HG02588 (cell line): Measurements from ENCODE around the gene METTL24.
"Not testable (repeated sequence)": the region's sequence is repeated elsewhere in the genome, so short reads cannot be mapped to it uniquely, and the experiment has no call there.

ENCODE experiments used
- ATAC-seq: cut with Tn5 transposase; IDR thresholded peaks from one replicate; pipeline ENCODE4 v1.9.1; 2021; ENCODE audit warnings: mild to moderate bottlenecking, moderate library complexity; ENCODE audit not compliant: unreplicated experiment

The METTL24 gene

DNA sequence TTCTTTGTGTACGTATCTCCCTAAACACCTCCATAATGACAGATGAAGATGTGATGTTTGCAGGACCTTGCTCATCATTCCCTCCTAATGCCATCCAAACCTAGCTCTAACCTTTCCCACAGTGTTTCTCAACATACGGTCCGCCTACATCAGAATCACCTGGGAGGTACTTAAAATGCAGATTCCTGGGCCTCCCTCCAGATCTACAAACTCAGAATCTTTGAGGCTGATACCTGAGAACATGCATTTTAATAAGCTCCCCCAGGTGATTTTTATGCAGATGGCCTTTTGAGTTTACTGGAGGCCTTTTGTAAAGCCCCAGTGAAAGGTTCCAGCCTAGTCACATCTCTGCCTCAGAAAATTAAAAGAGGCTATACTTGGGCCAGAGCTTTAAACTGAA is 40.5 kb downstream of the METTL24 start:
- ATAC-seq = no peak

DNA sequence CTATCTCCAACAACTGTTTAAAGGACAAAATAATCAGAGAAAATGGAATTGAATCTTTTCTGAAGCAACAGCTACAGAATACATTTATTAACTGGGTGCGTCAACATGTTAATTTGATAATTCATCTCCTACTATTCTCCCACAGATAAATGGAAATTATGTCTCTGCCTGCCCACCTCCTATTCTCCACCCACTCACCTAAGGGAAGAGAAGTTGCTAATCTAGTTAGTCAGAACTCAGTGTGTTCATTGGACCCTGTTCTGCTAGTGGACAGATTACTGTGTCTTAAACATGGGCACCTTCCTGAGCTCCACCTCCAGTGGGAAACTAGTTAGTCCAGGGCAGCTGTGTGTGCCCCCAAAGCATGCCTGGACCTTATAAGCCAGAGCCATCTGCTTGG is 41.0 kb downstream of the METTL24 start:
- no peak for ATAC-seq

DNA sequence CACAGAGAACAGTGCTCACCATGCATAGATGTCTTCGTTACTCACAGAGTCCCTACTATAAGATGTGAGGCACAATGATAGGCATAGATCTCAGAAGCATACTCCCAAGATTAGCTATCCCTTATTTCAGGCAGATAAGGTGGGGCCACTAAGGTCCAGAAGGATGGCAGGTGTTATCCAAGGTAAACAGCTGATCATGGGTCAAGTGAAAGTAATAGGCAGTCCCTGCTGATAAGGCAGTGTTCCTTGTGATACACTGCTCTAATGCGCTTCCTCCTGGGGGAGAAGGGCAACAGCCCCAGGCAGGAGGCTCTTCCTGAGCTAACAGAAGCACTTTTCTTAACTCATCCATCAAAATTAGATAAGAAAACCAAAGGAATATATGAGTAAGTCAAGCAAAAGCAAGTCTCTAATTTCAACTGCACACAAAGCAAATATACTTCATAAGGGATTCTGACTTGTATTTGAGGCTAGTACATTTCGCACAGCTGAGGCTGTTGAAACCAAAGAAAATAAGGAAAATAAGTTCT is 42.2 kb downstream of the METTL24 start:
- ATAC-seq = no peak

DNA sequence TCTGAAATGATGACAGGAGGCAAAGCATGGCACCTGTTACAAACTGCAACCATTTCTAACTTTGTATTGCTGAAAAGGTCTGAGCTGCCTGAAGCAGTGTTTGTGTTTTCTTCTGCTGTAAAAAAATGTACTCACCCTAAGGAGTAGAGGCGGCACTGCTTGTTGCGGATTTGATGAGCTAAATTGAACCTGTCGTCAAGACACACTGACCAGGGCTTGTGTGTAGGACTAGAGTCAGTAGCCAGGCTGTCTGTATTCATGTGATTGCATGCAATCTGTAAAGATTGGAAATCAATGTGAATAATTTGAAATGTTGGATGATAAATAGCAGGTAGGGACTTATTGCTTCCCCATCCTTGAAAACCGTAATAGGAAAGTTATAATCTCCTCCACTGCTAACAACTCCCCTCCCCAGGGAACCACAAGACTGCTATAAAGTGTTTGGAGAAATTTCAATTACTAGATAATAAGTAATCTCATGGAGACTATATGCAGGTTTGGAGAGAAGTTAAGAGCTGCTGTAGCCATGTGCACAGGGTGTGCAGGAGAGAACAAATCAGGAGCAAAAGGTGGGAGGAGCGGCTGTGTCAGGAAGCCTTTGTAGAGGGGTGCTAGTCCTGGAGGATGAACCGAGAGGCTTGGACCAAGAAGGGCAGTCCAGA is 42.8 kb downstream of the METTL24 start:
- no peak for ATAC-seq

DNA sequence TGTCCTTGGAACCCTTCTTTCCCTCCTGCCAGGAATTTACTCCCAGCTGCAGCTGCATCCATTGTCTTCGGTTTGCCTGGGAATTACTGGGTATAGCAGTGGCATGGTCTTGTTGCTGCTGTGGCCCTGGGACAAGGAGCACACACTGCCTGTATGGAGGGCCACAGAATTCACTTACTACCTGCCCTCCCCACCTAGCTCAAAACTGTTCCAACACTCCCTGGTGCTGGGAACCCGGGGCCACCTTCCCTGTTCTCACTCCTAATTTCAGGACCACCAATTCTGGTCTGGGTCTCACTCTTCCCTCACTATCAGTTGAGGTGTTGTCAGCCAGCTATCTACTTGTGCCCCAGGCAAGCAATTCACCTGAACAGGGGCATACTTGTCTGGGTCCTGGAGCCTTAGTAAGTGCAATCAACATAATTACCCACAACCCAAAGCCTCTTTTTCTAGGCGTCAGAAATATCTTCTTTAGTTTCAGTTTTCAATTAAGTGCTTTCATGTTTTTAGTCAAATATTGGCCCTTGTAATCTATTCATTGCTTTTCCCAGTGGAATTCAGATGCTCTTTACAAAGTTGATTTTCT is 47.2 kb downstream of the METTL24 start:
- ATAC-seq = no peak

- ATAC-seq = not testable (repeated sequence)
Measured at GRCh38 chr6:110309432-110309831, 48.7 kb downstream of the METTL24 start.

GRCh38 chr6:110307368-110307767 is 50.8 kb downstream of the METTL24 start:
- ATAC-seq = no peak

GRCh38 chr6:110305832-110306231 is 52.3 kb downstream of the METTL24 start:
- not testable (repeated sequence) for ATAC-seq

GRCh38 chr6:110303692-110304091 is 54.5 kb downstream of the METTL24 start:
- not testable (repeated sequence) for ATAC-seq

DNA sequence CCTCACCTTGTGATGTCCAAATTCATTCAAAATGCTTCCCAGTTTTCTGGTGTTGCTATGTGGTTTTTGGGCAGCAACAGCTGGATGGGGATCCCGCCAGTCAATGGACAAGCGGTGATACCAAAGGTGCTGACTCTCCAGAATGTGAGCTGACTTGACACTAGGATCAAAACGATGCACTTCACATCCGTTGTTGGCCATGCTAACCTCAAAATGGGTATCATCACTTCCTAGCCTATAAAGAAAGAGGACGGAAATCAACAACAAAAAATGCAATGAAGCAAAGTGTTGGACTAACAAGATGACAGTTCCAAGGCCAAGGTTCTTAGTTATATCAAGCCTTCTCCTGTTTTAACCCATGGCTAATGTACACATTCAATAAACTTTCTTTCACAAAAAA is 59.2 kb downstream of the METTL24 start:
- ATAC-seq = no peak

DNA sequence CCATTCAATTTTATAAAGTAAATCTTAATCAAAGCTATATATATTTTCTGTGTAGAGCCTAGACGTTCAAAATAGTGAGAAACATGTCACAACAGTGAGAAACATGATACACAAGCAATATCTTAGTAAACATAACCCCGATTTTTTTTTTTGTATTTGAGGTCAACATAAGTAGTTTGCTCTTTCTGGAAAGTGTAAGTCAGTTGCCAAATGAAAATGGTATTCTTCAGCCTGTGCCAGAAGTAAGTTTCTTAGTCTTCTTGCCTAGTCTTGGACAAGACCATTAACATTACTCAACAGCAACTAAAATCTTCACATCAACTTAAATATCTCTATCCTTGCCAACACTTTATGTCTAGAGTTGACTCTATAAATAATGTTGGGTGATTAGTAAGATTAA is 59.7 kb downstream of the METTL24 start:
- ATAC-seq = no peak

GRCh38 chr6:110296241-110297025 is 61.7 kb downstream of the METTL24 start:
- ATAC-seq = no peak

DNA sequence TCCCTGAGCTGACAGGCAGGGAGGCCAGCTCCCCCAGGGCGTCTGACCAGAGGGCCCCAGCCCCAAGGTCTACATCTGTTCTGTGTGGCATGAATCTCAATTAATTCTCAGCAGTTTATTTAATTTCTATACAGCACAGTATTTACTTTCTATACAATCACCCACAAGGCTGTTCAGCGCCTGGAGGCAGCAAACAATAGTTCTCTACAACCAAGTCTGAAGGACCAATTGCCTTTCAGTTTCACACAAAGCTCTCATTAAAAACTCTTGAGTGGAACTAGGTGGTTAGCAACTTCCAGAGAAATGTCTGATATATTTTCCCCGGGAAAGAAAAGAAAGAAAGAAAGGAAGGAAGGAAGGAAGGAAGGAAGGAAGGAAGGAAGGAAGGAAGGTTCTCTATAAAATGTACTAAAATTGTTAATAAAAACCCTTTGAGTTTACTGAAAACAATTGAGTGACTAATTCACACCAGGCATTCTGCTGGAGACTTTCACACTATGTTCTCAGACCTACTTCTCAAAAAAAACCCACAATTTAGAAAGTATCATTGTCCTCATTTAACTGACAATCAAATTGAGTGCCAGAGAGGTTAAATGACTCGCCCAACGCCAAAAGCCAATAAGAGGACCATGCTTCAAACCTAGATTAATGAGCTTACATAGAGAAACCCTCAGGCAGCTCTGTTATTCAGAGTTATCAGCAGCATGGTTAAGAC is 62.5 kb downstream of the METTL24 start:
- ATAC-seq = no peak

DNA sequence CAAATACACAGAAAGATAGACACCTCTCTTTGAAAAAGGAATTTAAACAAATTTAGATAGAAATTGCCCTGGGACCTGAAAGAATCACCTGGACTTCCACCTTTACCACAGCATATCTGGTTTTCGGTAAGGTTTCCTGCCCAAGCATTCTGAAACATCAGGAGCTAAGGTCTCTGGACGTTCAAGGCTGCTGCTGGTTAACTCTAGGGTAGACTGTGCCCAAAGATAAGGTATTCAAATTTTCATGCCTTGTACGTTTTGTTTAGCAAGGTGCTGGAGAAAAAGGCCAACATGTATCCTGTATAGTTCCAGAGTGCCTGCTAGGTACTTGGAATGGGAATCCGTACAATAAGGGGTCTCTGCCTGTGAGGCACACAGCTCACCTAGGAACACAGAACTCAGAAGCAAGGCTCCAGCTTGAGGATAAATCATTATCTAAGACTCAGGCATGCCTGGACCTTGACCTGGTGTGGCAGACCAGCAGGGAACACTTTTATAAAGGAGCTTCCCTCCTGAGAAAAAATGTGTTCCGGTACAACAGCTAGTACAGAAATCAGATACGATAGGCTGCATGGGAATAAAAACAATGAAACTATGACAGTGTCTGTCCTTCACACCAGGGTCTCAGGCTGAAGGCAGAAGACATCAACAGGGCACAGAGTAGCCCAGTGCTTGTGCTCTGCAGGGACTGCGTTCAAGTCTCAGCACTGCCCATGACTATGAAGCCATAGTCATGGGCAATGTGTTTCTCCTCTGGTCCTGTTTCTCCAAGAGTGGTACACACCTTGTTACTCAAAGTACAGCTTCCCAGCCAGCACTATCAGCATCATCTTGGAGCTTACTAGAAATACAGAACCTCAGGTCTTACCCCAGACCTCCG is 70.4 kb downstream of the METTL24 start:
- ATAC-seq = no peak

GRCh38 chr6:110285306-110286060 is 72.7 kb downstream of the METTL24 start:
- ATAC-seq = no peak

DNA sequence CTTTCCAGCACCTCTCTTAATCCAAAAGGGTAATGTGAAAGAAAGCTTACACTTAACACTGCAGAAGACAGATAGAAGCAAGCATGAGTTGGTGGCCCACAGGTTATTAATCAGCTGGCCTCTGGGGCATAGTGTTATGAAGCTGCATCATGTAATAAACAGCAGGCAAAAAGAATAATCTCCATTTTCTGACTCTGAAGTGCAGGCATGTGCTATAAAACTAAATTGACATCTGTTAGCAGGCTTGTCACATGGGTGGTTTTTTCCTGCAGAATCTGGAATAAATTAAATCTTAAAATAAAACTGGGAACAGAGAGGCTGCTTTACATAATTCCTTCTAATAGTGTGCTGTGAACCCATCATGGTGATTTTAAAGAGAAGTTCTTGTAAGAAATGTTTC is 73.3 kb downstream of the METTL24 start:
- no peak for ATAC-seq

DNA sequence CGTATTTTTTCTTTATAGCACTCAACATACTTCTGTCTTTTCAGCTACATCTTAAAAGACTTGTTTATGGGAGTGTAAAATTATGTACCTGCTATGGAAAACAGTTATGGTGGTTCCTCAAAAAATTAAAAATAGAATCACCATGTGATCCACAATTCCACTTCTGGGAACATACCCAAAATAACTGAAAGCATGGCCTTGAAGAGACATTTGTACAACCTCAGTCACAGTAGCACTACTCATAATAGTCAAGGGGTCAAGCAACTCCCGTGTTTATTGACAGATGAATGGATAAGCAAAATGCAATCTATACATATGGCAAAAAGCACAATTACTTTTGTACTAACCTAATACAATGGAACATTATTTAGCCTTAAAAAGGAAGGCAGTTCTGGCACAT is 74.5 kb downstream of the METTL24 start:
- ATAC-seq = no peak

- no peak for ATAC-seq
Measured at GRCh38 chr6:110282412-110282811, 75.7 kb downstream of the METTL24 start.

DNA sequence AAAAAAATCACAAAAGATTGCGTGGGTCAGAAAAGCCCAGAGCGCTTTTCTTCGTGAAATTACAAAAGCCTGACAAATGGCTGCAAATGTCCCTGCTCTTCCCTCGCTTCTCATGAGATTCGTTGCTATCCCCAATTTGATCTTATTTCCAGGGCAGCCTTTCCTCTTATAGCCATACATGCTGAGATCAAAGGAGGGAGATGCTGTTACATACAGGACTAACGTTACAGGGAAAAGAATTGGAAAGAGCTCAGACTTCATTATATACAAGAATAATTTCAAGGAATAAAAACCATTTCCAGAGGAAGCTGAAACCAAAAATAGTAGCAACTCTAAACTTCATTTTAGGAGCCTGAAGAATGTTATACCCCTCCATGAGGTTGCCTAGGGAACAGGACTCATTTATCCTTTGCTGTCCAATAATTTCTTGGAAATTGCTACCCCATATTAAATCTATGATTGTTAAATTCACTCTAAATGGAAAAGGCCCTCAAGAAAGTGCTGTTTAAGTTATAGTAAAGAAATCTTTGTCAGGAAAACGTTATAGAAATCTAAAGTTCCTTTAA is 81.0 kb downstream of the METTL24 start:
- ATAC-seq = no peak
